WTC11 (cell line): ENCODE results near the gene PRR30.

Experiments used
- ATF2 ChIP-seq: sonication (generic); formaldehyde crosslinking; IDR thresholded peaks from 2 replicates; pipeline ENCODE4 v1.8.1; 2022; ENCODE audit warnings: low read depth, missing genetic modification reagents, borderline replicate concordance
- CTCF ChIP-seq: fragments of 200-600 bp; IDR thresholded peaks from 2 replicates; pipeline ENCODE4 v1.8.0; 2022; ENCODE audit warnings: antibody characterized with exemption
- FOXJ3 ChIP-seq: sonication (generic); formaldehyde crosslinking; IDR thresholded peaks from 2 replicates; pipeline ENCODE4 v1.9.0; 2021; ENCODE audit warnings: missing genetic modification reagents, mild to moderate bottlenecking, borderline replicate concordance
- FOXP1 ChIP-seq: sonication (generic); formaldehyde crosslinking; IDR thresholded peaks from 2 replicates; pipeline ENCODE4 v1.8.0; 2022; ENCODE audit warnings: missing genetic modification reagents, mild to moderate bottlenecking, moderate library complexity, borderline replicate concordance
- HMGXB4 ChIP-seq: sonication (generic); formaldehyde crosslinking; IDR thresholded peaks from 2 replicates; pipeline ENCODE4 v1.8.1; 2023; ENCODE audit warnings: mild to moderate bottlenecking, moderate library complexity, missing genetic modification reagents
- NFYB ChIP-seq: sonication (generic); formaldehyde crosslinking; conservative IDR thresholded peaks from 2 replicates; pipeline ENCODE4 v1.8.0; 2022; ENCODE audit warnings: low read depth, missing genetic modification reagents
- SMAD3 ChIP-seq: sonication (generic); formaldehyde crosslinking; IDR thresholded peaks from 2 replicates; pipeline ENCODE4 v1.8.0; 2022; ENCODE audit warnings: missing genetic modification reagents, mild to moderate bottlenecking, borderline replicate concordance
- STAT6 ChIP-seq: sonication (generic); formaldehyde crosslinking; conservative IDR thresholded peaks from 2 replicates; pipeline ENCODE4 v1.8.1; 2023; ENCODE audit warnings: mild to moderate bottlenecking, low read depth, missing genetic modification reagents, moderate library complexity
- USF1 ChIP-seq: sonication (generic); formaldehyde crosslinking; IDR thresholded peaks from 2 replicates; pipeline ENCODE4 v1.8.0; 2022; ENCODE audit warnings: mild to moderate bottlenecking, missing genetic modification reagents
- ZMAT4 ChIP-seq: fragments of 250-450 bp; sonication (Bioruptor Pico); IDR thresholded peaks from 2 replicates; pipeline ENCODE4 v1.9.0; 2021; ENCODE audit warnings: mild to moderate bottlenecking
- ZNF219 ChIP-seq: sonication (generic); formaldehyde crosslinking; IDR thresholded peaks from 2 replicates; pipeline ENCODE4 v1.8.0; 2023; ENCODE audit warnings: missing genetic modification reagents, mild to moderate bottlenecking, borderline replicate concordance
- ZNF263 ChIP-seq: sonication (generic); formaldehyde crosslinking; IDR thresholded peaks from 2 replicates; pipeline ENCODE4 v1.8.1; 2022; ENCODE audit warnings: low read depth, mild to moderate bottlenecking, moderate library complexity, missing genetic modification reagents

- TF ChIP-seq ZNF219 (CRISPR knock-in tag): no peak
- no peak for TF ChIP-seq ZMAT4 (CRISPR knock-in tag)
- TF ChIP-seq CTCF: no peak
- TF ChIP-seq USF1 (CRISPR knock-in tag): no peak
- no peak for TF ChIP-seq FOXJ3 (CRISPR knock-in tag)
- TF ChIP-seq ATF2 (CRISPR knock-in tag): no peak
- TF ChIP-seq STAT6 (CRISPR knock-in tag): no peak
- no peak for TF ChIP-seq ZNF263
- no peak for TF ChIP-seq SMAD3 (CRISPR knock-in tag)
- TF ChIP-seq HMGXB4: no peak
- no peak for TF ChIP-seq NFYB (CRISPR knock-in tag)
- TF ChIP-seq FOXP1 (CRISPR knock-in tag): no peak
Measured at GRCh38 chr2:27115519-27115918, 23.7 kb downstream of the PRR30 start.
